GM12892 (cell line): Measurements from ENCODE around the gene FAM76A.

Source experiments
- DNase-seq: peaks from one replicate; pipeline ENCODE4 v3.0.0; 2011; ENCODE audit not compliant: insufficient read length
- FAIRE-seq: peaks from 2 replicates; lab custom pipeline; 2011; peaks lifted over from hg19 to GRCh38; lab: Jason Lieb, UNC
- POLR2A ChIP-seq: IDR thresholded peaks from 2 replicates; pipeline ENCODE4 v1.6.1; 2011; ENCODE audit warnings: low read depth, low read length, control low read depth
- POLR2AphosphoS5 ChIP-seq: IDR thresholded peaks from 2 replicates; pipeline ENCODE4 v1.6.1; 2011; ENCODE audit warnings: low read depth, low read length, control low read depth
- TAF1 ChIP-seq: IDR thresholded peaks from 2 replicates; pipeline ENCODE4 v1.6.1; 2011; ENCODE audit warnings: low read depth, mild to moderate bottlenecking, control low read depth, low read length, borderline replicate concordance

The FAM76A gene

DNA sequence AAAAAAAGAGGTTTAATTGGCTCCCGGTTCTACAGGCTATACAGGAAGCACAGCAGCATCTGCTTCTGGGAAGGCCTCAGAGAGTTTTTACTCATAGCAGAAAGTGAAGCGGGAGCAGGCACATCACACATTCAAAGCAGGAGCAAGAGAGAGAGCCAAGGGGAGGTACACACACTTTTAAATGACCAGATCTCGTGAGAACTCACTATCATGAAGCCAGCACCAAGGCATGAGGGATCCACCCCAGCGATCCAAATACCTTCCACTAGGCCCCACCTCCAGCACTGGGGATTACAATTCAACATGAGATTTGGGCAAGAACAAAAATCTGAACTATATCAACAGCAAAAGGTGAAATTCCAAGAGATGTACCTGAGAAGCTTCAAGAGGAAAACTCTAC lies 20.8 kb upstream of the FAM76A start:
- no peak for TF ChIP-seq TAF1
- no peak for TF ChIP-seq POLR2AphosphoS5
- TF ChIP-seq POLR2A: no peak
- DNase-seq (no peak), FAIRE-seq (no peak)

DNA sequence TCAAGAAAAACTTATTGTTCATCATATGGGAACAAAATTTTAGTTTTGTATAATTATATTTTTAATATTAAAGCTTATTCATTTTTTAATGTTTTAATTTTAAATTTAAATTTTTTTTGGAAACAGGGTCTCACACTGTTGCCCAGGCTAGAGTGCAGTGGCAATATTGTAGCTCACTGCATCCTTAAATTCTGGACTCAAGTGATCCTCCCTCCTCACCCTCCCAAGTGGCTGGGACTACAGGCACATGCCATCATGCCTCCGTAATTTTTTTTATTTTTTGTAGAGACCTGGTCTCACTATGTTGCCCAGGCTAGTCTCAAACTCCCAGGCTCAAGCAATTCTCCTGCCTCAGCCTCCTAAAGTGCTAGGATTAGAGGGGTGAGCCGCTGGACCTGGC lies 20.2 kb upstream of the FAM76A start:
- TF ChIP-seq POLR2A (no peak), TAF1 (no peak), POLR2AphosphoS5 (no peak)
- DNase-seq (no peak), FAIRE-seq (no peak)

DNA sequence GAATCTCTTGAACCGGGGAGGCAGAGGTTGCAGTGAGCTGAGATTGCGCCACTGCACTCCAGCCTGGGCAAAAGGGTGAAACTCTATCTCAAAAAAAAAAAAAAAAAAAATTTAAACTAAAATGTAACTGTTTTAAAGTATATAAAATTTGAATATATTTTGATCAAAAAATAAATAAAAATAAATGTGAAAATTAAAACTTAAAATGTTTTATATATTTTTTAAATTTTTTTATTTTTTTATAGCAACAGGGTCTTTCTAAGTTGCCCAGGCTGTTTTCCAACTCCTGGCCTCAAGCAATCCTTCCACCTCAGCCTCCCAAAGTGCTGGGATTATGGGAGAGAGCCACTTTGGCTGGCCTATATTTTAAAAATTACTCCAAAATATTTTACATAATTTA lies 15.2 kb upstream of the FAM76A start:
- FAIRE-seq (no peak), DNase-seq (no peak)
- TF ChIP-seq POLR2AphosphoS5 (no peak), POLR2A (no peak), TAF1 (no peak)

DNA sequence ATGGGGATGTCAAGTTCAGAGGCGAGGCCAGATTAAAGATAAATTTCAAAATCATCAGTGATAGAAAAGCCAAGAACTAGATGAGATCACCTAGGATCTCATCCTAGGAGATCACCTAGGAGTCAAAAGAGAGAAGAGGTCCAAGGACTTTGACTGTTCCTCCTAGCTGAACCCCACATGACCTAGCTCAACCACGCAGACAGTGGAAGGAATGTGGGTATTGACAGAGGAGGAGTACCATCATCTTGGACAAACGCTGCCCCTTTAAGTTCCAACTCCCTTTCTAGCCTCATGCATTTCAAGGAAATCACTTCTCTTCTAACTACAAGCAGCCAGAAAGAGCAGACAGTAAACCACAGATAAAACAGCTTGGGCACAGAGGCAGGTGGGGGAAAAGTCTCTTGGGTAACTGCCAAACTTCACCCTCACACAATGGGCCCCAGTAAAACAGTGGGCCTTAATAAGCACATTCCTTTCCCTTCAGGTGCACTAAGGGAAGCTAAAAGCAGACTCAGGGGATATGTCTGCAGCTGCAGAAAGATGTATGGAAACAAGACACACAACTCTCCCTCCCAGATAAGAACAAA lies 12.5 kb upstream of the FAM76A start:
- no peak for DNase-seq
- TF ChIP-seq POLR2A: no peak
- no peak for TF ChIP-seq TAF1
- FAIRE-seq: no peak

DNA sequence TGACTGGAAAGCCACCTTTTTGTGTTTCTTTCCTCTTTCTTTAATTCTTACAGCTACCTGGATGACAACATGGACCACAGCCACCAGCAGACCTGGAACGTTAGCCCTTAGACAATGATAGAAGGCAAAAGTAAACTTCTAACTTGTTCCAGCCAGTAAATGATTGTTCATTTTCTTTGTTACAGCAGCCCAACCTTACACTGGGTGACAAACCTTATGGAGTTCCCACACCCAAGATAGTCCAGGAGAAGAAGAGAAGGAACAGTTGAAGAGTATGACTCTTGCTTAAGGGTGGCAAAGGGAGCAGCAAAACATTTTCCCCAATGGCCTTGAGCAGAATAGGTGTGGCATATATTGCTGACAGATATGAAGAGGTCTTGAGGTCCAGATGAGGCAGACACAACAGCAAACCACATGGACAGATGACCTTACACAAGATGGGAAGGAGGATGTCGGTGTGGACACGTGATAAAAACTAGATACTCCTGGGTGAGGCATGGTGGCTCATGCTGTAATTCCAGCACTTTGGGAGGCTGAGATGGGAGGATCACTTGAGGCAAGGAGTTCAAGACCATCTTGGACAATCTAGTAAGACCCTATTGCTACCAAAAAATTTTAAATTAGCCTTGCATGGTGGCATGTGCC lies 11.8 kb upstream of the FAM76A start:
- TF ChIP-seq POLR2A: no peak
- TF ChIP-seq TAF1: no peak
- FAIRE-seq (no peak), DNase-seq (no peak)

DNA sequence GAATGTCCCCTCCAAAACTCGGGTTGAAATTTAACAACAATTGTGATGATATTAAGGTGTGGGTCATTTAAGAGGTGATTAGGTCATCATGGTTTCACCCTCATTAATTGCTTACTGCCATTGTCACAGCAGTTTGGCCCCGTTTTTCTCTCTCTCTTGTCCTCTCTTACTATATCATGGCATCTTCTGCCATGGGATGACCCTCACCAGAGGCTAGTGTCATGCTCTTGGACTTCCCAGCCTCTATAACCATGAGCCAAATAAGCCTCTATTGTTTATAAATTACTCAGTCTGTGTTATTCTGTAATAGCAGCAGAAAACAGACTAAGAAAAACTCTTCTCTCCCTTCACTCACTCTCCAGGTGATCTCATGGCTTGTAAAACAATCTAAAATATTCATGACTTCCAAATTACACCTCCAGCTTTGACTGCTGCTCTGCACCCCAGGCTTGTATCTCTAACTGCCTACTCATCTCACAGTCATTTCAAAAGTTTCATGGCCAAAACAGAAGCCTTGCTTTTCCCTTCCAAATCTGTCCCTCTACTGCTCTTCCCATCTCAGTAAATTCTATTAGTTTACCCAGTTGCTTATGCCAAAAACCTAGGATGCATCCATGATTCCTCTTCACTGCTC lies 9.4 kb upstream of the FAM76A start:
- TF ChIP-seq POLR2AphosphoS5: no peak
- FAIRE-seq: no peak
- no peak for DNase-seq

DNA sequence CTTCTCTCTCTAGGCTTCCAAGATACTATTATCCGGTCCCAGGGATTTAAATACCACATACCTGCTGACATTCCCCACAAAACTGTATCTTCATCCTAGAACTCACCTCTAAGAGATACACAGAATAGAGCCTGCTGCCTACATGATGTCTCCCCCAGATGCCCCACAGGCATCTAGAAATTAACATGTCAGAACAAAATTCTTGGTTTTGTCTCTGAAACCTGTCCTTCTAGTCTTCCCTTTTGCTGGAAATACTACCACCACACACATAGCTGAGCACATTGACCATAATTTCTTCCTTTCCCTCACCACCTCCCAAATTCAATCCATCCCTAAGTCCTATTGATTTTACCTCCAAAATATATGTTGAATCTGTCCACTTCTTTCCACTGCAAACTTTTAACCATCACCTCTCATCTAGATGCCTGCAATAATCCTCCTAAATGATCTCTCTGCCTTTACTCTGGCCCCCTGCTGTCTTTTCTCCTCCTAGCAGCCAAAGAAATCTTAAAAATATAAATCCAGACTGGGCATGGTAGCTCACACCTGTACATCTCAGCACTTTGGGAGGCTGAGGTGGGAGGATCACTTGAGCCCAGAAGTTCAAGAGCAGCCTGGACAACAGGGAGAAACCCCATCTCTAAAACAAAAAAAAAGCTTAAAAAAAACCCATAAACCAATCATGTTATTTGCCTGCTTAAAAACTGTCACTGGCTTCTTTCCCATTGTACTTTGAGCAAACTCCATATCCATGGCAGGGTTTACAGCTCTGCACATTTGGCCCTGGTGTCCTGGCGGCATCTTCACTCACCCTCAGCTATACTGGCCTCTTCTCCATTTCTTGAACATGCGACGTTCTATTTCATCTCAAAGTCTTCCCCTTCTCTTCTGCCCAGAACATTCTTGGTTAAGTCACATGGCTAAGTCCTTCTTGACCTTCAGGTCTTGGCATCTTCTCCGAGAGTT lies 6.2 kb upstream of the FAM76A start:
- TF ChIP-seq TAF1 (no peak), POLR2AphosphoS5 (no peak), POLR2A (no peak)
- FAIRE-seq: no peak

DNA sequence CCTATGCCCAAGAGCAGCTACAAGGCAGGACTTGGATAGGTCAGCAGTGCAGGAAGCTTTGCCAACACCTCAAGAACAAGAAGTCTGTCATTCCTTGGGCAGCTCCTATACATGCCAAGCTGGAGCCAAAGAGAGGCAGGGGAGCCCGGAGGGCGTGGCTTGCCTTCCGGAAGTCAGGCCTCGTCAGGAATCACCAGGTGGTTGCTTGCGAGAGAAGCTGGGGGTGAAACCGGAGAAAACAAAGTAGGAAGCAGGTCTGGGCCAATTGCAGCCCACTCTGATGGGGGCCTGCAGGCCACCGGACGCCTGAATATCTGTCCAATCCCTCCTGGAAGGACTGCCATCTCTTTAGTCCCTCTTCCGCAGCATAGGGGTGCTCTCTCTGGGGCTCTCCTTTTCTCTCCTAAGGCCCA lies 794 bp upstream of the FAM76A start:
- no peak for TF ChIP-seq POLR2A
- no peak for TF ChIP-seq TAF1
- TF ChIP-seq POLR2AphosphoS5: no peak
- DNase-seq: peak; percentile 20
- FAIRE-seq: peak; percentile 5

More for the DNA sequence above, 6.2 kb upstream of the FAM76A start:
- no peak for DNase-seq

DNA sequence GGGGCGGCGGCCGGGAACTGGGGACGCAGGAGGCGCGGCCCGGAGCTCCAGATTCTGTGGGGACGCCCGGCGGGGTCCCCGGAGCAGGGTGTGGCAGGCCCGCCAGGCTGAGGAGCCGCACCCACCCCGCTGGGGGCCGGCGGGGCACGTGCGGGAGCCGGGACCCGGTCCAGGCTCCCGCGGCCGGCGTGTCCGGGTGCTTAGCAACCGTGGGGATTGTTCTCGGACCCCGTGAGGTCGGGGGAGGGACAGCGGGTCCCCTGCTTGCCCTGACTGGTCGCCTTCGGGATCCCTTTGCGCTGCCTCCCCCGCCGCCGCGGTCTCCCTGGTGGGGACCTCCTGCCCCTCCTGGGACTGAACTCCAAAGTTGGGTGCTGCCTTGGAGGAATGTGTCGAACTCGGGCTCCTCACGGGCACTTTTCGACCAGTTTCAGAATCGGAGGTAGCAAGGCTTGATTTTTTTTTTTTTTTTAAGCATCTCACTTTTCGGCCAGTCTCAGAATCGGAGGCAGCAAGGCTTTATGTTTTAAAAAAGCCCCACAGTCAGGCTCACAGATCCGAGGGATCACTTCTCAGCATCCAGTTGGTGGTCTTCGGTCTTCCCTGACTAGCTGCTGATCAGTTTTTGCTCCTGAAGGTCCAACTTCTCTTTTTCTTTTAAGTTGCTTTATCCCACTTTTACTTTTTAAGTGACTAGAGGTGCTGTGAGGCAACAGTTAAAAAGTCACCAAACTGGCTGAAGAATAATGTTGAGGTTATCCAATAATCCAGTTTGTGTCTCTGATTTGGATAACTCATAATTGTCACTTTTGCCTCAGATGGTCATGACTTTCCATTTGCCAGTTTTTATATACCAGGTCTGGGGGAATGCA lies 648 bp downstream of the FAM76A start:
- FAIRE-seq: no peak
- no peak for TF ChIP-seq TAF1
- no peak for TF ChIP-seq POLR2A
- no peak for TF ChIP-seq POLR2AphosphoS5
- peak; percentile 60 for DNase-seq

DNA sequence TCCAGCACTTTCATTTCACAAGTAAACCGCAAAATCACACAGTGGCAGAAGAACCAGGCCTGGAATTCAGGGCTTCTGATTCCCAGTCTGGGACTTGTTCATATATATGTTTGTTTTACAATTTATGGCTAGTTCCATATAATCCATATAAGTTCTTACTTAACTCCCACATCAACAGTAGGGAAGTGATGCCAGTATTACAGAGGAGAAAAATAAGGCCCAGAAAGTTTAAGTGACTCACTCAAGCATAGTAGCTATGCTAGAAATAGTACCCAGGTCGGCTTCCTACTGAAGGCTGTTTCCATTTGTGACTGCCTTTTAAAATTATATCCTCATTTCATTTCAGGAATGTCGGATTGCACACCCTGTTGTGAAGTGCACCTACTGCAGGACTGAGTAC lies 1.4 kb downstream of the FAM76A start:
- DNase-seq: no peak
- TF ChIP-seq TAF1 (no peak), POLR2AphosphoS5 (no peak), POLR2A (no peak)
- FAIRE-seq: peak; percentile 69
